IPS DF 6.9 (cell line): Measurements from ENCODE around the gene NCS1.

Experiments
- DNase-seq: peaks from one replicate; pipeline ENCODE4 v3.0.0-alpha.2; 2013; ENCODE audit warnings: low read depth, low spot score
- H3K27ac ChIP-seq: one replicate; pipeline ENCODE4 v1.5.1; 2013; ENCODE audit warnings: low read length, control low read depth
- H3K27me3 ChIP-seq: 2 replicates; pipeline ENCODE4 v1.6.1; 2013; ENCODE audit warnings: mild to moderate bottlenecking, low read length; ENCODE audit not compliant: control insufficient read depth, insufficient read depth
- H3K36me3 ChIP-seq: 2 replicates; pipeline ENCODE4 v1.6.1; 2013; ENCODE audit warnings: low read length; ENCODE audit not compliant: control insufficient read depth, insufficient read depth
- H3K4me1 ChIP-seq: 2 replicates; pipeline ENCODE4 v1.6.1; 2013; ENCODE audit warnings: low read length; ENCODE audit not compliant: control insufficient read depth, insufficient read depth
- H3K4me3 ChIP-seq: 2 replicates; pipeline ENCODE4 v1.5.1; 2013; ENCODE audit warnings: mild to moderate bottlenecking, low read length
- H3K9me3 ChIP-seq: 2 replicates; pipeline ENCODE4 v1.6.1; 2013; ENCODE audit warnings: low read length, inconsistent platforms; ENCODE audit not compliant: control insufficient read depth, insufficient read depth
- WGBS: extraction: QIAGEN DNeasy Blood & Tissue Kit; methylation state at CpG from one replicate; pipeline ENCODE4 v1.1.7; 2013; ENCODE audit warnings: mixed read lengths, missing lambda C conversion rate; ENCODE audit not compliant: insufficient read length, insufficient coverage; 5-methylcytosine and 5-hydroxymethylcytosine counted together

Gene NCS1

GRCh38 chr9:130201399-130201873 is 29.2 kb downstream of the NCS1 start:
- no peak overlapping the region for H3K4me3 ChIP-seq
- H3K36me3 ChIP-seq, result no peaks in the 10 kb centered on the region; the same call in 1 of the 2 replicates
- H3K27me3 ChIP-seq, result no peaks in the 10 kb centered on the region
- H3K27ac ChIP-seq, result no peak overlapping the region
- WGBS, result no CpG with 5 or more reads among the region's 12 CpGs
- DNase-seq, result no peak
- H3K4me1 ChIP-seq, result peaks cover 2% of the 10 kb centered on the region; the same call in 1 of the 2 replicates
- H3K9me3 ChIP-seq, result no peaks in the 10 kb centered on the region

DNA sequence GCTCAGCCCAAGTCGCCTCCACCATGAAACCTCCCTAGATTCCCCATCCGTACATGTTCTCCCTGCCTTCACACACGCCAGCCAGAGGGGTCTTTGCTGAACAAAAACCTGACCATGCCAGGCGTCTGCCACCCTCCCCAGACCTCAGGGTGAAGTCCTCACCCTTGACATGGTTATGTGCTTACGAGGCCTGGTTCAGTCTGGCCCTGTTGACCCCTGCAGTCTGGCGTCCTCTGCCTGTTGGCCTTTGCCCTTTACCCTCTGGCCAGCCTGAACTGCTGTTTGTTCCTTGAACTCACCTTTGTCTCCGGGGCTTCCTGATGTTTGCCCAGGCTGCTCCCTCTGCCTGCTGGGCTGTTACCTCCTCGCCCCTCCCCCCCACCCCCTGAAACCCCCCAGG is 29.8 kb downstream of the NCS1 start:
- no peak for DNase-seq
- Histone ChIP-seq H3K36me3 (no peaks in the 10 kb centered on the region; the same call in 1 of the 2 replicates), H3K9me3 (no peaks in the 10 kb centered on the region), H3K27me3 (no peaks in the 10 kb centered on the region), H3K4me3 (no peak overlapping the region), H3K4me1 (peaks cover 2% of the 10 kb centered on the region; the same call in 1 of the 2 replicates), H3K27ac (no peak overlapping the region)
- no CpG with 5 or more reads among the region's 8 CpGs for WGBS

GRCh38 chr9:130204341-130204740 is 32.1 kb downstream of the NCS1 start:
- WGBS, result no CpG with 5 or more reads among the region's 5 CpGs
- Histone ChIP-seq H3K36me3 (no peaks in the 10 kb centered on the region; the same call in 1 of the 2 replicates), H3K27me3 (no peaks in the 10 kb centered on the region), H3K9me3 (no peaks in the 10 kb centered on the region), H3K4me1 (peaks cover 4% of the 10 kb centered on the region; the same call in 1 of the 2 replicates), H3K27ac (no peak overlapping the region), H3K4me3 (no peak overlapping the region)
- no peak for DNase-seq

- WGBS, result no CpG with 5 or more reads among the region's 12 CpGs
- Histone ChIP-seq H3K9me3 (no peaks in the 10 kb centered on the region), H3K27me3 (no peaks in the 10 kb centered on the region), H3K27ac (no peak overlapping the region), H3K36me3 (no peaks in the 10 kb centered on the region; the same call in 1 of the 2 replicates), H3K4me1 (peaks cover 4% of the 10 kb centered on the region; the same call in 1 of the 2 replicates), H3K4me3 (no peak overlapping the region)
- no peak for DNase-seq
Measured at GRCh38 chr9:130204959-130205358, 32.8 kb downstream of the NCS1 start.

DNA sequence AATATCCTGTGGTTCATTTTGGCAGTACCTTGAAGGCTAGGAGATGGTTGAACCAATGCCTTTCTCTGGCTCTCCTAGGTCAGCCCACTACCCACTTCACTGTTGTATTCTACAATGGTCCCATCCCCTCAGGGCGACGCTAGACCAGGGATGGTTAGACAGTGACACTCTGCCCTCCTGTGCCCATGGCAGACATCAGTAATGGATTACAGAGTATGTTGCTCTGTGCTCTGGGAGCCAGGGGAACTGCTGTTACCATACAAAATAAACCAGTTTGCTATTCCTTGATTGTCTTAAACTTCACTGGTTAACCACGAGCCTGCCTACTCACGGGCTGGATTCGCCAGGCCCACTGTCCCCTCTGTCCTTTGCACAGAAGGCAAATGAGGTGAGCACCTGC is 33.7 kb downstream of the NCS1 start:
- Histone ChIP-seq H3K4me3 (no peak overlapping the region), H3K4me1 (0 out of 2 replicates have a peak, but pooled peaks cover 2% of the 10 kb centered on the region), H3K27ac (no peak overlapping the region), H3K27me3 (no peaks in the 10 kb centered on the region), H3K9me3 (no peaks in the 10 kb centered on the region), H3K36me3 (no peaks in the 10 kb centered on the region; the same call in 1 of the 2 replicates)
- WGBS, result no CpG with 5 or more reads among the region's 5 CpGs
- no peak for DNase-seq

- Histone ChIP-seq H3K27me3 (no peaks in the 10 kb centered on the region), H3K4me1 (0 out of 2 replicates have a peak, but pooled peaks cover 2% of the 10 kb centered on the region), H3K4me3 (no peak overlapping the region), H3K36me3 (no peaks in the 10 kb centered on the region; the same call in 1 of the 2 replicates), H3K27ac (no peak overlapping the region), H3K9me3 (no peaks in the 10 kb centered on the region)
- DNase-seq, result no peak
- WGBS, result no CpG with 5 or more reads among the region's 16 CpGs
Measured at GRCh38 chr9:130206579-130206978, 34.4 kb downstream of the NCS1 start.

DNA sequence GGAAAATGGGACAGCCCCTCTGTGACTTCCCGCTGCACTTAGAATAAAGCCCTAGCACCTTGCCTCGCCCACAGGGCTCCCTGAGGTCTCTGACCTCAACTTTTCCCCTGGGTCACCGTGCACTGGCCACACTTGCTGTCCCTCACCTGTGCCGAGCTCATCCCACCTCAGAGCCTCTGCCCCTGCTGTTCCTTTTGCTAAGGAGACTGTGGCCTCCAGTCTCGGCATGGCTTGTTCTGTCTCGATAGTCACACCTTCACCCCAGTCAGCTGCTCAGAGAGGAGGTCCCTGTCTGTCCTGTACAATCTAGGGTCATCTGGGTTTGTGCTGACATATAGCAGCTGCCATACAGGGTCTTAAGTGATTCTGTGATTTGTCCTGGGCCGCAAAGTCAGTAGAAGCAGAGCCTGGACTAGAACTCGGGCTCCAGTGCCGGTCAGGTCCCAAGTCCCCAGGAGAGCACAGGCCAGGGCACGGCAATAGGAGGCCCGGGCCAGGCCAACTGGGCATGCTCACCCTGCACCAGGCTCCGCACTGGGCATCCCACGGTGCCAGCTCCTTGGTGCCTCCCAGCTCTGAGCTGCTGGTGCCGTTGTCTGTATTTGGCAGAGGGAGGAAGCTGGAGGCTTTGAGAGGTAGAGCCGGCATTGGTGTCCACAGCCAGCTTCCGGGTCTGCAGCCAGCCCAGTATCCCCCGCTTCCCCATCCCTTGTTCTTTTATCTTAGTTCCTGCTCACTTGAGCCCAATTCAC is 35.2 kb downstream of the NCS1 start:
- no CpG with 5 or more reads among the region's 17 CpGs for WGBS
- no peak overlapping the region; the same call in 1 of the 2 replicates for H3K4me3 ChIP-seq

GRCh38 chr9:130208600-130209347 is 36.6 kb downstream of the NCS1 start:
- H3K4me3 ChIP-seq, result no peak overlapping the region
- no peaks in the 10 kb centered on the region for H3K27me3 ChIP-seq
- no peaks in the 10 kb centered on the region for H3K9me3 ChIP-seq
- WGBS, result no CpG with 5 or more reads among the region's 26 CpGs
- DNase-seq, result no peak
- H3K27ac ChIP-seq, result no peak overlapping the region
- H3K36me3 ChIP-seq, result no peaks in the 10 kb centered on the region
- H3K4me1 ChIP-seq, result 0 out of 2 replicates have a peak, but pooled peaks cover 2% of the 10 kb centered on the region

More for the DNA sequence above, 35.2 kb downstream of the NCS1 start:
- Histone ChIP-seq H3K36me3 (no peaks in the 10 kb centered on the region), H3K9me3 (no peaks in the 10 kb centered on the region), H3K27ac (no peak overlapping the region), H3K27me3 (no peaks in the 10 kb centered on the region), H3K4me1 (0 out of 2 replicates have a peak, but pooled peaks cover 2% of the 10 kb centered on the region)
- DNase-seq, result no peak

DNA sequence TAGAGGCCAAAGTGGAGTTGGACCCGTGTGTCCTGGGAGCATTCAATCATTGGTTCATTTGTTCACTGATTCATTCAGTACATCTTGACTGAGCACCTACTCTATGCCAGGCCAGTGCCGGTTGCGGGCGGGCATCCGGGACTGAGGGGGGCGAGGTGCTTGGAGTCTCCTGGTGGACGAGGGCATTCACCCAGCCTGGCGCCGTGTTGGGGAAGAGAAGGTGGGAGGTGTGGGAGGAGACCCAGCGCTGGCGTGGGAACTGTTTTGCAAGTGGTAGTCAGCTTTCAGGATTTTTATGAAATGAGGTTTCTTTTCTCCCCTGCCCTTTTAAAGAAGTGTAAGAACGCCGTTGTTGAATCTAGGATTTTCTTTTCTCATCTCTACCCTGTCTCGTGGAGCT is 37.2 kb downstream of the NCS1 start:
- Histone ChIP-seq H3K27ac (no peak overlapping the region), H3K27me3 (no peaks in the 10 kb centered on the region), H3K4me1 (peaks cover 3% of the 10 kb centered on the region; the same call in 1 of the 2 replicates), H3K4me3 (no peak overlapping the region), H3K36me3 (no peaks in the 10 kb centered on the region), H3K9me3 (no peaks in the 10 kb centered on the region)
- no peak for DNase-seq
- WGBS, result no CpG with 5 or more reads among the region's 14 CpGs

- WGBS, result no CpG with 5 or more reads among the region's 20 CpGs
Measured at GRCh38 chr9:130211548-130212226, 39.5 kb downstream of the NCS1 start.

More at GRCh38 chr9:130211548-130212226, 39.5 kb downstream of the NCS1 start:
- no peaks in the 10 kb centered on the region for H3K9me3 ChIP-seq
- no peaks in the 10 kb centered on the region for H3K27me3 ChIP-seq
- peaks cover 5% of the 10 kb centered on the region; the same call in 1 of the 2 replicates for H3K4me1 ChIP-seq
- DNase-seq, result no peak
- H3K4me3 ChIP-seq, result no peak overlapping the region
- H3K27ac ChIP-seq, result no peak overlapping the region
- H3K36me3 ChIP-seq, result no peaks in the 10 kb centered on the region
